Activated CD8-positive, alpha-beta memory T cell treated with anti-CD3 and anti-CD28 coated beads for 36 hours (primary cell): ENCODE measurements around the gene MAPKAPK2. TPM values are rescaled to one million over a fixed set of nuclear protein-coding genes. Genes with fewer than 3 reads are reported as not detected.
"Not testable (repeated sequence)": the region's sequence is repeated elsewhere in the genome, so short reads cannot be mapped to it uniquely, and the experiment has no call there.

ENCODE experiments used
- CTCF ChIA-PET: fragments of 350-600 bp; sonication (Branson Sonifier 250); formaldehyde crosslinking; loops from one replicate; lab custom pipeline; 2021; ENCODE audit warnings: antibody characterized with exemption; lab: Charles Lee
- POLR2A ChIA-PET: fragments of 350-600 bp; sonication (Branson Sonifier 250); formaldehyde crosslinking; loops from one replicate; lab custom pipeline; 2021; ENCODE audit warnings: antibody characterized with exemption; lab: Charles Lee
- total RNA-seq, 2 experiments: library from RNA; stranded (reverse); gene quantifications; one replicate each; pipeline ENCODE4 v1.2.3, GENCODE V29; 2021

MAPKAPK2 gene
- total RNA-seq: 10 to 100 TPM; 86.9 to 87.3 TPM

- ChIA-PET POLR2A (interaction anchor here (0.5 to 1.0 kb wide), 3 partner anchors 28 to 215 kb away, joined by 3 to 6 read pairs (median 4); no protein-coding TSS in a partner anchor), CTCF (interaction anchor here (1.1 to 2.3 kb wide), 3 partner anchors 30 to 83 kb away, joined by 3 to 8 read pairs (median 3); partner anchors contain the start of gene EIF2D)
These were observed at the start of gene MAPKAPK2 for GRCh38 chr1:206684478-206685333. TSS of gene MAPKAPK2 (plus strand) at chr1:206684905. CDS start at chr1:206685230, 325 bp downstream.

- ChIA-PET CTCF (interaction anchor here (0.6 to 7.4 kb wide), 26 partner anchors 10 to 297 kb away, joined by 3 to 76 read pairs (median 4); partner anchors contain the start of gene EIF2D), POLR2A (interaction anchor here (0.5 to 1.2 kb wide), 6 partner anchors 23 to 128 kb away, joined by 3 to 8 read pairs (median 4); partner anchors contain the start of genes EIF2D and RASSF5)
These were observed 49.4 kb upstream of the MAPKAPK2 start, which contains the start of gene DYRK3 for GRCh38 chr1:206635080-206635977. TSS of gene DYRK3 (plus strand) at chr1:206635536. CDS start at chr1:206635704, 168 bp downstream.

- POLR2A ChIA-PET: interaction anchor here (1.0 to 1.2 kb wide), 3 partner anchors 28 to 129 kb away, joined by 3 to 4 read pairs (median 4); partner anchors contain the start of gene RASSF5
- CTCF ChIA-PET: interaction anchor here (0.6 to 7.4 kb wide), 12 partner anchors 19 to 296 kb away, joined by 3 to 76 read pairs (median 4); partner anchors contain the start of gene EIF2D
These were observed 48.7 kb upstream of the MAPKAPK2 start for GRCh38 chr1:206635978-206636345.

- CTCF ChIA-PET: interaction anchor here (2.6 to 7.4 kb wide), 2 partner anchors 27 kb away, joined by 10 to 76 read pairs; no protein-coding TSS in a partner anchor
These were observed 48.0 kb upstream of the MAPKAPK2 start for GRCh38 chr1:206636671-206637070.

GRCh38 chr1:206637605-206638004 lies 47.1 kb upstream of the MAPKAPK2 start:
- ChIA-PET CTCF (interaction anchor here (7.4 kb wide), 1 partner anchor 26 kb away, joined by 76 read pairs; no protein-coding TSS in a partner anchor), POLR2A (no interaction called here)

More at GRCh38 chr1:206636671-206637070, 48.0 kb upstream of the MAPKAPK2 start:
- POLR2A ChIA-PET: no interaction called here

- CTCF ChIA-PET, POLR2A ChIA-PET: not testable (repeated sequence)
These were observed 42.6 kb upstream of the MAPKAPK2 start for GRCh38 chr1:206642074-206642473.

GRCh38 chr1:206643118-206643698 lies 41.5 kb upstream of the MAPKAPK2 start:
- CTCF ChIA-PET: interaction anchor here (1.8 kb wide), 1 partner anchor 20 kb away, joined by 6 read pairs; no protein-coding TSS in a partner anchor
- POLR2A ChIA-PET: no interaction called here

- POLR2A ChIA-PET: no interaction called here
- CTCF ChIA-PET: interaction anchor here (1.0 to 1.4 kb wide), 2 partner anchors 17 to 26 kb away, joined by 4 read pairs; no protein-coding TSS in a partner anchor
These were observed 38.2 kb upstream of the MAPKAPK2 start for GRCh38 chr1:206646504-206646903.

GRCh38 chr1:206647224-206647623 lies 37.5 kb upstream of the MAPKAPK2 start:
- ChIA-PET POLR2A (no interaction called here), CTCF (interaction anchor here (1.0 to 1.6 kb wide), 3 partner anchors 14 to 27 kb away, joined by 4 to 6 read pairs (median 4); no protein-coding TSS in a partner anchor)

- ChIA-PET POLR2A (no interaction called here), CTCF (interaction anchor here (0.7 to 2.5 kb wide), 3 partner anchors 10 to 37 kb away, joined by 3 to 10 read pairs (median 7); no protein-coding TSS in a partner anchor)
These were observed 35.3 kb upstream of the MAPKAPK2 start for GRCh38 chr1:206649261-206649921.

GRCh38 chr1:206651014-206651413 lies 33.7 kb upstream of the MAPKAPK2 start:
- CTCF ChIA-PET: interaction anchor here (2.5 to 4.2 kb wide), 2 partner anchors 12 to 13 kb away, joined by 10 to 13 read pairs; no protein-coding TSS in a partner anchor
- POLR2A ChIA-PET: no interaction called here

- POLR2A ChIA-PET: no interaction called here
- CTCF ChIA-PET: interaction anchor here (4.2 kb wide), 1 partner anchor 11 kb away, joined by 13 read pairs; no protein-coding TSS in a partner anchor
These were observed 32.5 kb upstream of the MAPKAPK2 start for GRCh38 chr1:206651958-206652890.

GRCh38 chr1:206653715-206654459 lies 30.8 kb upstream of the MAPKAPK2 start:
- ChIA-PET CTCF (interaction anchor here (0.6 to 4.2 kb wide), 4 partner anchors 9 to 25 kb away, joined by 3 to 13 read pairs (median 6); partner anchors contain the start of gene DYRK3), POLR2A (no interaction called here)

GRCh38 chr1:206654828-206655227 lies 29.9 kb upstream of the MAPKAPK2 start:
- POLR2A ChIA-PET: no interaction called here
- CTCF ChIA-PET: interaction anchor here (0.7 to 4.2 kb wide), 3 partner anchors 8 to 175 kb away, joined by 4 to 13 read pairs (median 9); partner anchors contain the start of gene DYRK3

GRCh38 chr1:206655471-206655882 lies 29.2 kb upstream of the MAPKAPK2 start:
- ChIA-PET POLR2A (no interaction called here), CTCF (interaction anchor here (2.5 kb wide), 1 partner anchor 20 kb away, joined by 9 read pairs; the partner anchor contains the start of gene DYRK3)
